Activated naive CD8-positive, alpha-beta T cell treated with anti-CD3 and anti-CD28 coated beads, Interleukin-2, amount 10 ng/mL, durations not matched to agents 7 days and 5 days (primary cell): ENCODE results near the gene KCNMA1. TPM values are rescaled to one million over a fixed set of nuclear protein-coding genes. Genes with fewer than 3 reads are reported as not detected.

Experiments used
- ATAC-seq: fragments of 150-1000 bp; cut with Tn5 transposase; one replicate; pipeline ENCODE4 v1.10.0; 2021; ENCODE audit warnings: low read depth, moderate library complexity
- POLR2A ChIA-PET: fragments of 350-600 bp; sonication (Branson Sonifier 250); formaldehyde crosslinking; loops from one replicate; lab custom pipeline; 2021; ENCODE audit warnings: antibody characterized with exemption; lab: Charles Lee
- DNase-seq: peaks from one replicate; pipeline ENCODE4 v3.0.0; 2021
- H3K27ac Mint-ChIP-seq: one replicate; pipeline ENCODE4 v1.8.0; 2022; ENCODE audit warnings: mild to moderate bottlenecking, mixed read lengths
- H3K27me3 Mint-ChIP-seq: one replicate; pipeline ENCODE4 v1.8.0; 2022; ENCODE audit warnings: mild to moderate bottlenecking, moderate library complexity, mixed read lengths
- H3K36me3 Mint-ChIP-seq: one replicate; pipeline ENCODE4 v1.8.0; 2021; ENCODE audit warnings: mild to moderate bottlenecking, mixed read lengths
- H3K4me1 Mint-ChIP-seq: one replicate; pipeline ENCODE4 v1.8.0; 2021; ENCODE audit warnings: mixed read lengths
- H3K4me3 Mint-ChIP-seq: one replicate; pipeline ENCODE4 v1.8.0; 2022; ENCODE audit warnings: mild to moderate bottlenecking, moderate library complexity, mixed read lengths
- H3K9me3 Mint-ChIP-seq: one replicate; pipeline ENCODE4 v1.8.0; 2021; ENCODE audit warnings: mixed read lengths
- total RNA-seq, 2 experiments: library from RNA; stranded (reverse); gene quantifications; one replicate each; pipeline ENCODE4 v1.2.3, GENCODE V29; 2021

KCNMA1 gene
- total RNA-seq, 2 experiments from 2014 or later: 0.39 to 0.54 TPM

DNA sequence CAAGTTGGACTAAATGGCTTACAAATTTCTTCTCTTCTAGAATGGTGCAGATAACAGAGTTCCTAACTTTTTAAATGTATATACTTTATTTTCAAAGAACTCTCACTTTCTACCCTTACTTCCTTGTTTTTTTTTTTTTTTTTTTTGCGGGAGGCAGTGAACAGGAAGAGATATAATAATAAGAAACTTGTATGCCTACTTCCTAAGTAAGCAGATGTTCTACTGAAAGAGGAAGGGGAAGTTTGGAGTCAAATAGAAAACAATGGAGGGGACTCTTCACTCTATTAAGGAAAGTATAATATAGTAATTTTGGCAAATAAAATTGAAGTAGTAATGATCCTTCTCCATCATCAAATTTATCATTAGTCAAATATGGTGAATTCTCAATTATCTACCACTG is 754.0 kb downstream of the KCNMA1 start:
- Mint-ChIP-seq H3K27ac (no peak overlapping the region), H3K9me3 (no peaks in the 10 kb centered on the region), H3K36me3 (no peaks in the 10 kb centered on the region), H3K4me3 (no peak overlapping the region), H3K4me1 (peaks cover 5% of the 10 kb centered on the region), H3K27me3 (peaks cover 3% of the 10 kb centered on the region)
- DNase-seq: no peak
- POLR2A ChIA-PET: no interaction called here
- ATAC-seq: no peak

DNA sequence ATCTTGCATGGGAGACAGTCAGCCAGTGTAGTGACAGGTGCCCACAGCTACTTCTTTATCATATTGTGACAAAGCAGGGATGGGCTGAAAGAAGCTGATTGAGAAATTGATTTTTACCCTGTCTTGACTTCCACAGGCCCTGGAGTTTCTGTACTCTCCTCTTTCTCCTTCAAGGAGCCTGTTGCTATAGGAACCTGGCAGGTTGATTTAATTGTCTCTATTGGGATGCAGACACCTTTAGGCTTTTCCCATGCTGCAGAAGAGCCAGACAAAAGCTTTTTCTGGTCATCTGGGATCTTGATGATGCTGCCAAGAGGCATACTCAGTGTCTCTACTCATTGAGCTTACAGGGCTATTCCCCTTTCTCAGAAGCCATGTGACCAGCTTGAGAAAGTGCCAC is 754.8 kb downstream of the KCNMA1 start:
- ATAC-seq: no peak
- H3K9me3 Mint-ChIP-seq: no peaks in the 10 kb centered on the region
- POLR2A ChIA-PET: no interaction called here

DNA sequence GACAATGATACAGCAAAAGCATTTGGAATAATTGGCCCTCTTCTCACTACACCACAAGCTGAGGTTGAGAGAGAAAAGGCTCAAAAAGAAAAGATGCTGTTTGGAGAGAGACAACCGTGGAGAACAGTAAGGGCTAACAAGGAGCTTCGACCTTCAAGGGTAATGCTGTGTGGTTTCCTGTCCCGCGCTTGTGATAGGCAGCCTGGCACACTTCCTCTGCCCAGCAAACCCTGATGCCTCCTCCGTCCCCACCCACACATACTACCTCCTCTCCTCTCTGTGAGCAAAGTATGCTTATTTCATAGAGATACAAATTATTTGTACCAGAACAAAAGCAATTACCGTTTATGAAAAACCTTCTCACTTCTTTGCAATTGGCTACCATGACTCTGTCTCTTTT is 755.4 kb downstream of the KCNMA1 start:
- H3K27me3 Mint-ChIP-seq: peaks cover 3% of the 10 kb centered on the region
- H3K27ac Mint-ChIP-seq: no peak overlapping the region
- DNase-seq (no peak), ATAC-seq (no peak)
- peaks cover 5% of the 10 kb centered on the region for H3K4me1 Mint-ChIP-seq
- POLR2A ChIA-PET: no interaction called here
- H3K4me3 Mint-ChIP-seq: no peak overlapping the region
- H3K36me3 Mint-ChIP-seq: no peaks in the 10 kb centered on the region
- no peaks in the 10 kb centered on the region for H3K9me3 Mint-ChIP-seq

More for the DNA sequence above, 754.8 kb downstream of the KCNMA1 start:
- Mint-ChIP-seq H3K4me3 (no peak overlapping the region), H3K27me3 (peaks cover 3% of the 10 kb centered on the region), H3K4me1 (peaks cover 5% of the 10 kb centered on the region), H3K27ac (no peak overlapping the region), H3K36me3 (no peaks in the 10 kb centered on the region)
- DNase-seq: no peak

DNA sequence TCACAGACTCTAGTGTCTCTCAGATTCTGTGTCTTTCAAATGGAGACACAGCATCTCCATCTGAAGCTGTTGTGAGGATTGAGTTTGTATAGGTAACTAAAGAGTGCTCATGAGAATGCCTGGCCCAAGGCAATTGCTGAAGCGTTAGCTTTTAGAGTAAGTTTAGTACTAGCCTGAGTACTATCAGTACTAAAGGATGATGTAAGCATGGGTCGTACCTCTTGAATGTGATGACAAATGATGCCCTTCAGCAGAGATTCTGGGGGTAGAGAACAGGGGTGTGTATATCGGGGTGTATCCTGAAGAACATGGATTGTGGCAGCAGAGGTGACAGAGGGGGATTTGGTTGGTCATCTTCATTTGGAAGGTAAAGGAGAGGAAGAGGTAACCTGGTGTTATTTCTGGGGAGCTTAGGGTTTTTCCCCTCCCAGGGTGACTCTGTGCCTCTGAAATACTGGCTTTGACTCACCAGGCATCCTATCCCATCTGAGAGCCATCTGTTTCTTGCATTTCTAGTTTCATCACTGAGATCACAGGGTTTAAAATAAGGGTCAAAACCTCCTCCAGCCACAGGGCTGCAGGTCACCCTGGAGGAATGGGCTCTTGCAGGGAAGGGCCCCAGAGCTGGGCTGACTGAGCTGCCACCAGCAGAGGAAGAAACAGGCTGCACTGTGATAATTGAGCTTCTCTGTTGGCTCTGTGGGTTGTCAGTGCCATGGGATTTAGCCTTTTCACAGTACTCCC is 756.0 kb downstream of the KCNMA1 start:
- Mint-ChIP-seq H3K36me3 (no peaks in the 10 kb centered on the region), H3K27me3 (peaks cover 3% of the 10 kb centered on the region), H3K4me3 (no peak overlapping the region), H3K9me3 (no peaks in the 10 kb centered on the region), H3K4me1 (peaks cover 5% of the 10 kb centered on the region), H3K27ac (no peak overlapping the region)
- ATAC-seq (no peak), DNase-seq (no peak)
- POLR2A ChIA-PET: no interaction called here

DNA sequence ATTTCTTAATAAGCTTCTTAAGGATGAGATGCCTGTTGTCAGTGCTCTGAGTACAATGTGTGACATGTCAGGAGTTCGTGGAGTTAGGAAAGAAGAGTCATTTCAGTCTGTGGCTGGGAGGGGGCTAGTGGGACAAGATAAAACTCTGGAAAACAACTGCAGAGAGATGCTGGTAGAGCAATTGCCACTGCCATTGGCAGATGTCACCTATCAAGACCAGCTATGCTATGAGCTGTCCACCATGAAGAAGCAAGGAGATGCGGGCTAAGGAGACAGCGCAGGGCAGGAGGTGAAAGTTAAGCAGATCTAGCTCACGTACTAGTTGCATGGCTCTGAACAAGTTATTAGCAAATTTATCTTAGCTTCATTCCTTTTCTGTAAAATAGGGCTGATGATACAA is 756.7 kb downstream of the KCNMA1 start:
- peaks cover 3% of the 10 kb centered on the region for H3K27me3 Mint-ChIP-seq
- no peaks in the 10 kb centered on the region for H3K36me3 Mint-ChIP-seq
- H3K9me3 Mint-ChIP-seq: no peaks in the 10 kb centered on the region
- H3K4me1 Mint-ChIP-seq: peaks cover 5% of the 10 kb centered on the region
- ATAC-seq (no peak), DNase-seq (no peak)
- H3K27ac Mint-ChIP-seq: no peak overlapping the region
- POLR2A ChIA-PET: no interaction called here
- no peak overlapping the region for H3K4me3 Mint-ChIP-seq

DNA sequence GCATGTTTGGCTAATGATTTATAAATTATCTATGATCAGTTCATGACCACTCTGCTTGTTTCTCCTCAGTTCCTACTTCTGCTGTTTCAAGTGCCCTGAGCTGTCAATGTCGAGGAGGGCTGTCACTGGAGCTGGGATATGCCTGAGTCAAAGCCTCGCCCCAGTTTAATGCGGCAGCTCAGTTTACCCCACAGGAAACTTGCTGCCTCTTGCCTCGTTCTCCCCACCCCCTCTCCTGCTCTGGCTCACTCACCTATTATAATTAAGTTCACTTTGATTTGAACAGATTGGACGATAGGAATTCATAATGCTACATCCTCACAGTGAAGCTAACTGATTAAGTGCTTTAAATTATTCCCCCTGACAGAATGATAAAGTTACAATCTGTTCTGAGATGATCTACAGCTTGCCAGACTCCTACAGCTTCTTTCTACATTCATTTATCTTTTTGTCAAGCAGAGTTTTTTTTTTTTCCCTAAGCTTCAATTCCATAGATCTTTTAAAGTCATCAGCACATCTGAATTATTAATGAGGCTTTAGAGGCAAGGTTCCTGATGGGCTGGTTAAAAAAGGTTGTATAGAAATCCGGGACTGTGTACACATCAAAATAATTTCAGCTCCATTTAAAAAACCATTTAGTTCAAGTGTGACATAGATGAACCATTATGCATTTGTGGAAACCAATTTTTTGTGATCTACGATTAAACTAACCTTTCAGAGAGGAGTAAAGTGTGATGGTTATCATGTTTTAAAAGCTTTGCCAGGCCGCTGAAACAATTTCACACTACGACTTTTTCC is 758.3 kb downstream of the KCNMA1 start:
- Mint-ChIP-seq H3K27ac (no peak overlapping the region), H3K4me1 (peaks cover 5% of the 10 kb centered on the region), H3K27me3 (peaks cover 3% of the 10 kb centered on the region), H3K36me3 (no peaks in the 10 kb centered on the region), H3K4me3 (no peak overlapping the region), H3K9me3 (no peaks in the 10 kb centered on the region)
- POLR2A ChIA-PET: no interaction called here
- DNase-seq (no peak), ATAC-seq (no peak)

DNA sequence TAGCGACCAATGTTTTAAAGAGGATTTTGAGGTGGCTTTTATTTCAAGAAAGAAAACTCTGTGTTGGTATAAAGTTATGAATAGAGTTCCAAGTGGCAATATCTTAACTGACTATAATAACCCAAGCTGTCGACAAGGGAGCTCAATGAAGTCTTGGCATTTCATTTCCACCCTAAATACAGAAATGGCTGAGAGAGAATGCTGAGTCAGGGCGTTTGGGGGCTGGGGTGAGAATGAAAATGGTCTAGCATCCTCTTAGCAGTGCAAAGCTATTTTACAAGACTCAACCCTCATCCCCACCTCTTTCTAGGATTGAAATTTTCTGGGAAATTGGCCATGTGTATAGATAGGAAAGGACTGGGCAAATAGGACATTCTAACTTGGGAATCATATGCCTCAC is 759.1 kb downstream of the KCNMA1 start:
- Mint-ChIP-seq H3K4me3 (no peak overlapping the region), H3K4me1 (peaks cover 5% of the 10 kb centered on the region), H3K9me3 (no peaks in the 10 kb centered on the region), H3K27ac (no peak overlapping the region), H3K27me3 (peaks cover 2% of the 10 kb centered on the region), H3K36me3 (no peaks in the 10 kb centered on the region)
- DNase-seq (no peak), ATAC-seq (no peak)
- POLR2A ChIA-PET: no interaction called here

DNA sequence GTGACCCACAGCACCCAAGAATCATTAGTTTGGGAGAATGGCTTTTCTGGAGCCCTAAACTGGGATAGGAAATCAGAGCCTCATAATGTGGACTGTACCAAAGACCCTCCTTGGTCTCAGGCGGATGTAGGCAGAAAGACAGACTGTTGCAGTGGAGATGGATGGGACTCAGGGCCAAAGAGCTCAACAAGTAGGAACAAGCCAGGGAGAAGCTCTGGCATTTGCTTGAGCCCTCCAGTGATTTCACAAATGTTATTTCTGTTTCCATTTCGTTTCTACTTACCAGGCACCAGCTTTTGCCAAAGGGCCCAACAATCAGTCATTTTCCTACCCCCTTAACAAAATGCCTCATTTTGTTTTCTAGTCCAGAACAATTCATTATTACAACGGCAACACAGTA is 762.7 kb downstream of the KCNMA1 start:
- Mint-ChIP-seq H3K36me3 (no peaks in the 10 kb centered on the region), H3K27me3 (no peaks in the 10 kb centered on the region), H3K4me3 (no peak overlapping the region), H3K4me1 (no peaks in the 10 kb centered on the region), H3K9me3 (no peaks in the 10 kb centered on the region), H3K27ac (no peak overlapping the region)
- POLR2A ChIA-PET: no interaction called here
- ATAC-seq (no peak), DNase-seq (no peak)

DNA sequence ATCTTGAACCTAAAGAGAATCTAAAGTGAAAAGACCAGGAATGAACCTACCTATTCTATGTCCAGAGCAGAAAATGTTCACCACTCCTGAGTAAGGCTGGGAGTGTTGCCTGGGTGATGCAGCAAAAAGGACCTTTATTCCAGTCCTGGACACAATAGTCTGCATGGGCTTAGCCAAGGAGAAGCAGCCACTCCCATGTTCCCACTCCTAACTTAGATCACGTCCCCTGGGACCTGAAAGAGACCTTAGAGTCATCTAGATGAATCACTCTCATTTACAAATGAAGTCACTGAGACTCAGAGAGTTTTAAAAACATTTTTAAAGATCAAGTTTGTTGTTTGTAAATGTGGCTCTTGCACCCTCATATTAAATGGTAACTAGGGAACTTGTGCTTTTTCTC is 763.4 kb downstream of the KCNMA1 start:
- Mint-ChIP-seq H3K4me1 (no peaks in the 10 kb centered on the region), H3K9me3 (no peaks in the 10 kb centered on the region), H3K36me3 (no peaks in the 10 kb centered on the region), H3K27ac (no peak overlapping the region), H3K4me3 (no peak overlapping the region), H3K27me3 (no peaks in the 10 kb centered on the region)
- POLR2A ChIA-PET: no interaction called here
- DNase-seq (no peak), ATAC-seq (no peak)

DNA sequence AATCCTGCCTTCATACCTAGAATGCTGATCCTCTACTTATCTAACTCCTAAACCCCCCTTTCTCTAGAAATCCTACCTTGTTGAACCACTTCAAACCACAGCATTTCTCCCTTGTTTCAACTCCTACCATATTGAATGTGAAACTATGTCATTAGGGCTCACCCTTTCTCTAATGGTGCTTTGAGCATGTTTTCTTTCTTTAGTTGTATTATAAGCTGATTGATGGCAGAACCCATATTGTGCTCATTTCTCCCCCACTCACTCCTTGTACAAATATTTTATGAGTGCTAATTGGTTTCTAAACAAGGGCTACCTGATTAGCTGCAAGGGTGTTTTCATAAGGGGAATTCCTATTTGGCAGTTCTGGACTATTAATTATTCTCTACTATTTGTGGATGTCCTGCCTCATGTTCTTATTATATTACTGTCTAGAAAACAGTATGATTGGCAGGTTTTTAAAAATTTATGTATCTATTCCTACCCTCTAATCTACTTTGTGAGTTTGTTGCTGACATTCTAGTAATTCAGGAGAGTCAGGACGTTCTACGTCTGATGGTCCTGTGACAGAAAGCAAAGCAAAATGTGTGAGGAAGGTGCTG is 765.8 kb downstream of the KCNMA1 start:
- Mint-ChIP-seq H3K9me3 (no peaks in the 10 kb centered on the region), H3K27ac (no peak overlapping the region), H3K4me3 (no peak overlapping the region), H3K4me1 (no peaks in the 10 kb centered on the region), H3K27me3 (no peaks in the 10 kb centered on the region), H3K36me3 (no peaks in the 10 kb centered on the region)
- POLR2A ChIA-PET: no interaction called here
- ATAC-seq: no peak
- no peak for DNase-seq

DNA sequence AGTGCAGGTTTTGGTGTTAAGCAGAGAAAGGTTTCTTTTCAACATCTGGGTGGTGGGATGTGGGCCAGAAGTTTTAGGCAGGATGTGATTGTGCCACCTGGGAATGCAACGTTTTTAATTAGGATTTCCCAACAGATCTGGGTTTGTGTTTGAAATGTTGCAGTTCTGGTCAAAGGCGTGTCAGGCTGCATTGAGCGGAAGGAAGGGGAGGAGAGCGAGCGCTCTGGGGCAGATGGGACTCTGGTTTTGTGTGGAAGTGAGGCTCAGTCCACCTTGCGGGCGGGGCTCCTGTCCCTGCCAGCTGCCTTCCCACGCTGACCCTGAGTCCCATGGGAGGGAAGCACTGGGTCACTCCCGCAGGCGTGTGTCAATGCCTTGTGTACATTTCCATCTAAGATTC is 767.7 kb downstream of the KCNMA1 start:
- DNase-seq (no peak), ATAC-seq (no peak)
- Mint-ChIP-seq H3K9me3 (no peaks in the 10 kb centered on the region), H3K36me3 (no peaks in the 10 kb centered on the region), H3K4me3 (no peak overlapping the region), H3K27me3 (no peaks in the 10 kb centered on the region), H3K27ac (no peak overlapping the region), H3K4me1 (no peaks in the 10 kb centered on the region)
- POLR2A ChIA-PET: no interaction called here

DNA sequence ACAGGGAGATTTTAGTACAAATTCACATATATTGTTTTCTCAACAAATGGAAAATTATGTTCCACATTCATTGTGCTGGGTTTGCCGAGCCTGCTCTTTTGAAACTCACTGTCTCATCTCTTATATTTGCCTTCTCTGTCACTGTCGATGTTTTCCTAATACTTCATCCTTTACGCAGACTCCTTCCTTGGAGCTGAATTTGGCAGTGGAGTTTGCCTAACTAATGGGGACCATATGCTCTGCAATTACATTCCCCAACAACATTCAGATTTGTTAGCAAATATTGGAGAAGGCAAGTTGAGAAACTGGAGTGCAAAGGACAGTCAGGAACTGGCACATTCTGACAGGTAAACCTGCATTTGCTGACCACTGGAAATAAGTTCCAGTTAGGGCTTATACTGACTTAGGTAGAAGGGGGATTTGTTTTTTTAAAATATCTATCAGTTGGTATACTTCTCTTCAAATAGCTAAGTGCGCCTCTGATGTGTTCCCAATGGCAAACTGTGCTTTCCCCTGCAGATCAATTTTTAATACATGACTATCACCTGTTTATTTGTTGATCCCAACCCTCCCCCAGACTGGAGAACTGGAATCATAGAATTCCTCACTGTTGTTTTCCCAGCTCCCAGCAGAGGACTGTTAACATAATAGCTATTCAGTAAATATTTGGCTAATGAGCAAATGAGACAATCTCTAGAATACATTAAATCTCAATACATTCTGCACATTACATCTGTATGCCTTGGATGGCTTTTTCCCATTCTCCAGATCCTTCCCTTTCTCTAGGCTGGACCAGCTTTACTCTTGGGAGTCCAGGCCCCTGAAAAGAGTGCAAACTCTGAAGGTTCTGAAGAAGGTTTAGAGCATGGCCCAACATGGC is 769.3 kb downstream of the KCNMA1 start:
- Mint-ChIP-seq H3K4me1 (no peaks in the 10 kb centered on the region), H3K36me3 (no peaks in the 10 kb centered on the region), H3K9me3 (no peaks in the 10 kb centered on the region), H3K4me3 (no peak overlapping the region), H3K27ac (no peak overlapping the region), H3K27me3 (no peaks in the 10 kb centered on the region)
- POLR2A ChIA-PET: no interaction called here
- ATAC-seq (no peak), DNase-seq (no peak)
